HCT116 (cell line): ENCODE measurements around the gene SOCS1. TPM values are rescaled to one million over a fixed set of nuclear protein-coding genes. Genes with fewer than 3 reads are reported as not detected.
"Not testable (repeated sequence)": the region's sequence is repeated elsewhere in the genome, so short reads cannot be mapped to it uniquely, and the experiment has no call there.

Experiments
- ATAC-seq: fragments of 200-7000 bp; cut with Tn5 transposase; 2 replicates; pipeline ENCODE4 v1.9.1; 2020; ENCODE audit warnings: mild to moderate bottlenecking, moderate library complexity
- BruUV-seq: library from RNA; stranded (reverse); fragments of 400-500 nt; replicated peaks from 2 replicates; lab custom pipeline; 2021; lab: Mats Ljungman, UMichigan
- CTCF ChIA-PET: fragments of 300-600 bp; sonication (Branson Sonifier 250); formaldehyde crosslinking; loops from one replicate; lab custom pipeline; 2021; ENCODE audit warnings: antibody characterized with exemption; lab: Charles Lee
- POLR2A ChIA-PET: fragments of 300-600, 350-600 bp; sonication (Branson Sonifier 250); formaldehyde crosslinking; loops from one replicate; lab custom pipeline; 2021; ENCODE audit warnings: antibody characterized with exemption; lab: Charles Lee
- RAD21 ChIA-PET, 2 experiments: fragments of 300-600 bp; sonication (Branson Sonifier 250); formaldehyde crosslinking; loops; one replicate each; lab custom pipeline; 2023; ENCODE audit warnings: low total read pairs in 2 of 2; ENCODE audit not compliant: uncharacterized antibody in 2 of 2, unreplicated experiment in 2 of 2, low non-redundant PET in 1 of 2; lab: Charles Lee
- DNase-seq: peaks from one replicate; pipeline ENCODE4 v3.0.0-alpha.2; 2010; ENCODE audit warnings: low read depth, low spot score
- H2AFZ ChIP-seq: fragments of 200-600 bp; shearing (Covaris generic), sonication (generic); 2 replicates; pipeline ENCODE4 v1.6.1; 2017; ENCODE audit warnings: low read depth, mixed run types, mixed read lengths, antibody characterized with exemption, low read length; ENCODE audit not compliant: poor library complexity, severe bottlenecking
- H3K27ac ChIP-seq: 2 replicates; pipeline ENCODE4 v1.5.1; 2012; ENCODE audit warnings: low read depth, low read length
- H3K27me3 ChIP-seq: fragments of 200-600 bp; sonication (generic); 2 replicates; pipeline ENCODE4 v1.6.1; 2016; ENCODE audit warnings: mixed run types, low read length, mixed read lengths; ENCODE audit not compliant: insufficient read depth
- H3K36me3 ChIP-seq, 2 experiments: fragments of 200-500 bp in 1 of 2; fragments of 200-600 bp in 1 of 2; sonication (Bioruptor generic) in 1 of 2; sonication (generic) in 1 of 2; 2 replicates each; pipeline versions ENCODE4 v1.5.1 to v1.6.1; 2014 to 2016; ENCODE audit warnings: low read length in 2 of 2, inconsistent platforms in 1 of 2, mixed read lengths in 1 of 2, mixed run types in 1 of 2; ENCODE audit not compliant: insufficient read depth in 2 of 2, control insufficient read depth in 1 of 2
- H3K4me1 ChIP-seq, 2 experiments: fragments of 200-600 bp in 1 of 2; sonication (generic) in 1 of 2; 2 replicates each; pipeline versions ENCODE4 v1.5.1 to v1.6.1; 2012 to 2017; ENCODE audit warnings: low read length in 2 of 2, inconsistent platforms in 1 of 2, mild to moderate bottlenecking in 1 of 2, mixed read lengths in 1 of 2, mixed run types in 1 of 2, moderate library complexity in 1 of 2; ENCODE audit not compliant: insufficient read depth in 2 of 2, control insufficient read depth in 1 of 2
- H3K4me2 ChIP-seq: fragments of 200-600 bp; sonication (generic); 2 replicates; pipeline ENCODE4 v1.6.1; 2017; ENCODE audit warnings: mixed run types, low read length, mixed read lengths
- H3K4me3 ChIP-seq, 2 experiments: fragments of 200-600 bp in 1 of 2; sonication (generic) in 1 of 2; replicated peaks in 1 of 2; 2 replicates each; pipeline ENCODE4 v1.5.1; 2011 to 2016; ENCODE audit warnings: low read length in 2 of 2, control low read depth in 1 of 2, low read depth in 1 of 2, mild to moderate bottlenecking in 1 of 2, mixed read lengths in 1 of 2, mixed run types in 1 of 2
- H3K79me2 ChIP-seq: fragments of 200-600 bp; sonication (generic); 2 replicates; pipeline ENCODE4 v1.6.1; 2017; ENCODE audit warnings: mild to moderate bottlenecking, mixed run types, low read length, moderate library complexity, mixed read lengths; ENCODE audit not compliant: insufficient read depth
- H3K9ac ChIP-seq: fragments of 200-600 bp; sonication (generic); 2 replicates; pipeline ENCODE4 v1.6.1; 2016; ENCODE audit warnings: low read length, mixed read lengths
- H3K9me2 ChIP-seq: fragments of 200-600 bp; sonication (generic), shearing (Covaris generic); 2 replicates; pipeline ENCODE4 v1.6.1; 2017; ENCODE audit warnings: mixed run types, mild to moderate bottlenecking, moderate library complexity; ENCODE audit not compliant: insufficient read depth
- H3K9me3 ChIP-seq, 2 experiments: fragments of 200-500 bp in 1 of 2; fragments of 200-600 bp in 1 of 2; sonication (Bioruptor generic) in 1 of 2; sonication (generic) in 1 of 2; 2 replicates each; pipeline ENCODE4 v1.6.1; 2014 to 2017; ENCODE audit warnings: low read length in 2 of 2, mixed read lengths in 2 of 2, inconsistent platforms in 1 of 2, low read depth in 1 of 2, mild to moderate bottlenecking in 1 of 2, mixed run types in 1 of 2, moderate library complexity in 1 of 2; ENCODE audit not compliant: control insufficient read depth in 1 of 2, insufficient read depth in 1 of 2
- H4K20me1 ChIP-seq: fragments of 200-600 bp; sonication (generic), shearing (Covaris generic); 2 replicates; pipeline ENCODE4 v1.6.1; 2017; ENCODE audit warnings: mixed run types, mild to moderate bottlenecking, moderate library complexity; ENCODE audit not compliant: insufficient read depth
- CBX3 ChIP-seq: IDR thresholded peaks from 2 replicates; pipeline ENCODE4 v1.6.1; 2012; ENCODE audit warnings: low read depth
- EGR1 ChIP-seq: IDR thresholded peaks from 2 replicates; pipeline ENCODE4 v1.6.1; 2012; ENCODE audit warnings: low read depth
- ELF1 ChIP-seq: IDR thresholded peaks from 2 replicates; pipeline ENCODE4 v1.6.1; 2012; ENCODE audit warnings: low read depth, borderline replicate concordance
- POLR2A ChIP-seq: IDR thresholded peaks from 2 replicates; pipeline ENCODE4 v1.7.0; 2011; ENCODE audit warnings: borderline replicate concordance; ENCODE audit not compliant: insufficient read depth, insufficient read length; ENCODE audit errors: extremely low read depth
- SIN3A ChIP-seq: IDR thresholded peaks from 2 replicates; pipeline ENCODE4 v1.6.1; 2012; ENCODE audit warnings: low read depth
- ZFX ChIP-seq: fragments of 450-650 bp; IDR thresholded peaks from 2 replicates; pipeline ENCODE4 v1.6.1; 2017
- intact Hi-C: fragments of 100-400 bp; cut with micrococcal nuclease; formaldehyde crosslinking; loops from 2 replicates; pipeline ENCODE4 v1.10.0; 2022
- total RNA-seq: library from RNA; stranded (reverse); gene quantifications from one replicate; pipeline ENCODE4 v1.2.1, GENCODE V29; 2021; ENCODE audit not compliant: unreplicated experiment
- TF ChIP-seq, protein P1 (sequence below): IDR thresholded peaks from 2 replicates; pipeline ENCODE4 v1.6.1; 2012; ENCODE audit warnings: low read depth

The SOCS1 gene
- total RNA-seq, 1 experiment from 2014 or later = 4.9 TPM

DNA sequence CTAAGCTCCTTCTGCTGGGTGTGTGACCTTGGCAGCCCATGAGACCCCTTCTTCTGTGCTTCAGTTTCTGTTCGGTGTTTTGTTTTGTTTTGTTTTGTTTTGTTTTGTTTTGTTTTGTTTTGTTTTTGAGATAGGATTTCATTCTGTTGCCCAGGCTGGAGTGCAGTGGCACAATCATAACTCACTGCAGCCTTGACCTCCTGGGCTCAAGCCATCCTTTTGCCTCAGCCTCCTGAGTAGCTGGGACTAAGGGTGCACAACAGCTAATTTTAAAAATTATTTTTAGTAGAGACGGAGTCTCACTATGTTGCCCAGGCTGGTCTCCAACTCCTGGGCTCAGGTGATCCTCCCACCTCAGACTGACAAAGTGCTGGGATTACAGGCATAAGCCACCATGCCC, 35.5 kb downstream of the SOCS1 start:
- POLR2A ChIA-PET, H3K9me2 ChIP-seq: not testable (repeated sequence)

GRCh38 chr16:11219178-11219577, 36.8 kb downstream of the SOCS1 start:
- Histone ChIP-seq H3K79me2 (no peaks in the 10 kb centered on the region), H3K27me3 (no peaks in the 10 kb centered on the region), H2AFZ (no peak overlapping the region), H3K9me3 (peaks cover 11 to 21% of the 10 kb centered on the region in 2 experiments; a peak in 3 of 4 replicates), H3K27ac (no peak overlapping the region), H3K4me2 (no peak overlapping the region), H4K20me1 (no peaks in the 10 kb centered on the region), H3K36me3 (no peaks in the 10 kb centered on the region), H3K4me1 (no peaks in the 10 kb centered on the region), H3K9me2 (no peaks in the 10 kb centered on the region), H3K4me3 (no peak overlapping the region), H3K9ac (no peak overlapping the region)
- DNase-seq (no peak), ATAC-seq (no peak)
- TF ChIP-seq, protein P1, sequence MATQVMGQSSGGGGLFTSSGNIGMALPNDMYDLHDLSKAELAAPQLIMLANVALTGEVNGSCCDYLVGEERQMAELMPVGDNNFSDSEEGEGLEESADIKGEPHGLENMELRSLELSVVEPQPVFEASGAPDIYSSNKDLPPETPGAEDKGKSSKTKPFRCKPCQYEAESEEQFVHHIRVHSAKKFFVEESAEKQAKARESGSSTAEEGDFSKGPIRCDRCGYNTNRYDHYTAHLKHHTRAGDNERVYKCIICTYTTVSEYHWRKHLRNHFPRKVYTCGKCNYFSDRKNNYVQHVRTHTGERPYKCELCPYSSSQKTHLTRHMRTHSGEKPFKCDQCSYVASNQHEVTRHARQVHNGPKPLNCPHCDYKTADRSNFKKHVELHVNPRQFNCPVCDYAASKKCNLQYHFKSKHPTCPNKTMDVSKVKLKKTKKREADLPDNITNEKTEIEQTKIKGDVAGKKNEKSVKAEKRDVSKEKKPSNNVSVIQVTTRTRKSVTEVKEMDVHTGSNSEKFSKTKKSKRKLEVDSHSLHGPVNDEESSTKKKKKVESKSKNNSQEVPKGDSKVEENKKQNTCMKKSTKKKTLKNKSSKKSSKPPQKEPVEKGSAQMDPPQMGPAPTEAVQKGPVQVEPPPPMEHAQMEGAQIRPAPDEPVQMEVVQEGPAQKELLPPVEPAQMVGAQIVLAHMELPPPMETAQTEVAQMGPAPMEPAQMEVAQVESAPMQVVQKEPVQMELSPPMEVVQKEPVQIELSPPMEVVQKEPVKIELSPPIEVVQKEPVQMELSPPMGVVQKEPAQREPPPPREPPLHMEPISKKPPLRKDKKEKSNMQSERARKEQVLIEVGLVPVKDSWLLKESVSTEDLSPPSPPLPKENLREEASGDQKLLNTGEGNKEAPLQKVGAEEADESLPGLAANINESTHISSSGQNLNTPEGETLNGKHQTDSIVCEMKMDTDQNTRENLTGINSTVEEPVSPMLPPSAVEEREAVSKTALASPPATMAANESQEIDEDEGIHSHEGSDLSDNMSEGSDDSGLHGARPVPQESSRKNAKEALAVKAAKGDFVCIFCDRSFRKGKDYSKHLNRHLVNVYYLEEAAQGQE = no peak
- TF ChIP-seq ZFX (no peak), CBX3 (no peak), POLR2A (no peak), SIN3A (no peak), ELF1 (no peak), EGR1 (no peak)
- BruUV-seq = no TSS peak
- POLR2A ChIA-PET = no interaction called here
- intact Hi-C loops = no loop called here
- CTCF ChIA-PET = no interaction called here
- RAD21 ChIA-PET = no interaction called here

More for the DNA sequence above, 35.5 kb downstream of the SOCS1 start:
- H3K36me3 ChIP-seq, H3K79me2 ChIP-seq, H3K4me1 ChIP-seq, H3K9ac ChIP-seq, H4K20me1 ChIP-seq, H3K27ac ChIP-seq, H3K4me3 ChIP-seq, DNase-seq, RAD21 ChIA-PET, H3K4me2 ChIP-seq, CTCF ChIA-PET, H2AFZ ChIP-seq, H3K27me3 ChIP-seq, BruUV-seq, intact Hi-C loops, ATAC-seq: not testable (repeated sequence)
- H3K9me3 ChIP-seq = peaks cover 11 to 21% of the 10 kb centered on the region in 2 experiments; a peak in 3 of 4 replicates
